DOHH2 (cell line): ENCODE results near the gene ZNF697.

Experiments
- H3F3A ChIP-seq: fragments of 200-600 bp; sonication (generic), shearing (Covaris generic); 2 replicates; pipeline ENCODE4 v1.6.0; 2016; ENCODE audit warnings: antibody characterized with exemption, mild to moderate bottlenecking; ENCODE audit not compliant: control insufficient read depth, insufficient read depth
- H3K27ac ChIP-seq: fragments of 200-600 bp; sonication (generic); 2 replicates; pipeline ENCODE4 v1.5.1; 2014; ENCODE audit warnings: low read depth, mild to moderate bottlenecking, low read length, moderate library complexity
- H3K27me3 ChIP-seq: fragments of 200-600 bp; sonication (generic); 2 replicates; pipeline ENCODE4 v1.6.1; 2014; ENCODE audit warnings: mild to moderate bottlenecking, low read length, mixed read lengths; ENCODE audit not compliant: control insufficient read depth
- H3K36me3 ChIP-seq: fragments of 200-600 bp; sonication (generic); 2 replicates; pipeline ENCODE4 v1.6.1; 2014; ENCODE audit warnings: mild to moderate bottlenecking, low read length, moderate library complexity, mixed read lengths; ENCODE audit not compliant: control insufficient read depth
- H3K4me1 ChIP-seq: fragments of 200-600 bp; sonication (generic); 2 replicates; pipeline ENCODE4 v1.6.1; 2014; ENCODE audit warnings: mild to moderate bottlenecking, low read length, mixed read lengths; ENCODE audit not compliant: control insufficient read depth
- H3K4me2 ChIP-seq: fragments of 200-600 bp; sonication (generic); 2 replicates; pipeline ENCODE4 v1.6.0; 2014; ENCODE audit warnings: mild to moderate bottlenecking, low read length, moderate library complexity
- H3K4me3 ChIP-seq: fragments of 200-600 bp; sonication (generic); 2 replicates; pipeline ENCODE4 v1.5.1; 2014; ENCODE audit warnings: mild to moderate bottlenecking, low read length, mixed read lengths
- H3K79me2 ChIP-seq: fragments of 200-600 bp; sonication (generic); 2 replicates; pipeline ENCODE4 v1.6.1; 2014; ENCODE audit warnings: mild to moderate bottlenecking, low read length, mixed read lengths; ENCODE audit not compliant: control insufficient read depth
- H3K9me2 ChIP-seq: fragments of 200-600 bp; sonication (generic); replicated peaks from 2 replicates; pipeline ENCODE4 v1.6.1; 2014; ENCODE audit warnings: mild to moderate bottlenecking, low read length, mixed read lengths; ENCODE audit not compliant: control insufficient read depth
- H3K9me3 ChIP-seq: fragments of 200-600 bp; sonication (generic); 2 replicates; pipeline ENCODE4 v1.6.1; 2014; ENCODE audit warnings: antibody characterized with exemption, low read length, mixed read lengths; ENCODE audit not compliant: control insufficient read depth, insufficient read depth
- H4K20me1 ChIP-seq: fragments of 200-600 bp; sonication (generic); 2 replicates; pipeline ENCODE4 v1.6.0; 2014; ENCODE audit warnings: low read depth, mild to moderate bottlenecking, antibody characterized with exemption, low read length, moderate library complexity; ENCODE audit not compliant: control insufficient read depth, insufficient read depth
- CTCF ChIP-seq: fragments of 200-600 bp; sonication (generic); IDR thresholded peaks from one replicate; pipeline ENCODE4 v1.5.1; 2014; ENCODE audit warnings: antibody characterized with exemption, mild to moderate bottlenecking, low read depth, low read length; ENCODE audit not compliant: poor library complexity, severe bottlenecking
- EZH2phosphoT487 ChIP-seq: fragments of 200-600 bp; sonication (generic); IDR thresholded peaks from 2 replicates; pipeline ENCODE4 v1.6.1; 2017; ENCODE audit warnings: borderline replicate concordance, mild to moderate bottlenecking, antibody characterized with exemption, low read length, moderate library complexity, mixed read lengths

The ZNF697 gene

GRCh38 chr1:119656410-119656955 lies 8.4 kb upstream of the ZNF697 start:
- Histone ChIP-seq H3K79me2 (no peaks in the 10 kb centered on the region), H3K4me1 (no peaks in the 10 kb centered on the region), H3K36me3 (no peaks in the 10 kb centered on the region), H3K9me3 (no peaks in the 10 kb centered on the region), H3F3A (no peaks in the 10 kb centered on the region), H3K4me2 (no peak overlapping the region), H3K27me3 (peaks cover 20% of the 10 kb centered on the region), H3K27ac (no peak overlapping the region), H3K9me2 (no peaks in the 10 kb centered on the region), H3K4me3 (no peak overlapping the region), H4K20me1 (no peaks in the 10 kb centered on the region)
- TF ChIP-seq CTCF (no peak), EZH2phosphoT487 (no peak)

- no peak overlapping the region for H3K4me3 ChIP-seq
- H3K9me2 ChIP-seq = no peaks in the 10 kb centered on the region
- no peaks in the 10 kb centered on the region for H3K36me3 ChIP-seq
- no peaks in the 10 kb centered on the region for H3K9me3 ChIP-seq
- no peak overlapping the region for H3K27ac ChIP-seq
- TF ChIP-seq CTCF = no peak
- TF ChIP-seq EZH2phosphoT487 = no peak
- H4K20me1 ChIP-seq = no peaks in the 10 kb centered on the region
- H3K27me3 ChIP-seq = peaks cover 24% of the 10 kb centered on the region
- H3K4me2 ChIP-seq = no peak overlapping the region
- no peaks in the 10 kb centered on the region for H3F3A ChIP-seq
- H3K4me1 ChIP-seq = no peaks in the 10 kb centered on the region
- H3K79me2 ChIP-seq = no peaks in the 10 kb centered on the region
Measured at GRCh38 chr1:119655154-119655553, 7.1 kb upstream of the ZNF697 start.

- Histone ChIP-seq H3F3A (no peaks in the 10 kb centered on the region), H3K79me2 (no peaks in the 10 kb centered on the region), H4K20me1 (no peaks in the 10 kb centered on the region), H3K27ac (no peak overlapping the region), H3K9me3 (no peaks in the 10 kb centered on the region), H3K9me2 (no peaks in the 10 kb centered on the region), H3K36me3 (no peaks in the 10 kb centered on the region), H3K4me2 (no peak overlapping the region), H3K4me3 (no peak overlapping the region), H3K27me3 (peaks cover 21% of the 10 kb centered on the region), H3K4me1 (no peaks in the 10 kb centered on the region)
- TF ChIP-seq EZH2phosphoT487 = no peak
- no peak for TF ChIP-seq CTCF
Measured at GRCh38 chr1:119653839-119654170, 5.7 kb upstream of the ZNF697 start.
